ENCODE data around the gene SNX20.

DNA sequence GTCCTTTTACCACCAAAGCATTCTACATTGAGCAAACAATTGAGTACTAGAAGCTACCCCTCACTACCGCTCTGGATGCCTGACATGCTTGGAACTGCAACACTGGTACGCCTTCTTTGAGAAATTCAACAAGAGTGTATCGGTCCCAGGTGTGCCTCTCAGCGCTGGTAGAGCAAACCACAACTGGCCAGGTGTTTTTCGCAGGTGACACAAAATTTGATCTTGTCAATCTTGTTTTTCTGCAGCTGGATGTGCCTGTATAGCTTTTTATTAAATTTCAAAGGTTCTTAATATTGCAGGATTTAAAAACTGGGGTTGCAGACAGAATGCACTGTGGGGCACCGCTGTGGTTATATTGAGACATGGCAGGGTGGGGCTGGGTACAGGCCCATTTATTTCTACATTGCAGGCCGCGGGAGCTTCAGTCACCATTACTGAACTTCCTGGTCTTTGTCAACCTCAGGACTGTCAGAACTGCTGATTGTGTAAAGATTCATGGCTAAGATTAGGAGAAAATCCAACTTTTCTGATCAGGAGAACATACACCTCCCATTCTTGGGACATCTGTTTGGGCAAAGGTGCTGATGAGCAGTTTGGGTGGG is 4.5 kb upstream of the SNX20 start:
- no peak for TF ChIP-seq CTCF (conservative IDR thresholded peaks at IDR 0.05 in 1 of 2, IDR thresholded peaks at IDR 0.05 in 1 of 2; ENCODE audit: extremely low read depth in 1 of 2, insufficient read depth in 1 of 2, low read depth in 1 of 2, low read length in 2 of 2)
- TF ChIP-seq EZH2 (IDR thresholded peaks at IDR 0.05; ENCODE audit: borderline replicate concordance, low read length) = no peak

Data from mammary epithelial cell (primary cell).